GM19395 (cell line): ENCODE measurements around the gene MUS81.

Experiments used
- ATAC-seq: cut with Tn5 transposase; IDR thresholded peaks from one replicate; pipeline ENCODE4 v1.9.1; 2021; ENCODE audit warnings: mild to moderate bottlenecking, moderate library complexity; ENCODE audit not compliant: unreplicated experiment

Gene MUS81

GRCh38 chr11:65915101-65915820 is 55.0 kb downstream of the MUS81 start:
- ATAC-seq = no peak

DNA sequence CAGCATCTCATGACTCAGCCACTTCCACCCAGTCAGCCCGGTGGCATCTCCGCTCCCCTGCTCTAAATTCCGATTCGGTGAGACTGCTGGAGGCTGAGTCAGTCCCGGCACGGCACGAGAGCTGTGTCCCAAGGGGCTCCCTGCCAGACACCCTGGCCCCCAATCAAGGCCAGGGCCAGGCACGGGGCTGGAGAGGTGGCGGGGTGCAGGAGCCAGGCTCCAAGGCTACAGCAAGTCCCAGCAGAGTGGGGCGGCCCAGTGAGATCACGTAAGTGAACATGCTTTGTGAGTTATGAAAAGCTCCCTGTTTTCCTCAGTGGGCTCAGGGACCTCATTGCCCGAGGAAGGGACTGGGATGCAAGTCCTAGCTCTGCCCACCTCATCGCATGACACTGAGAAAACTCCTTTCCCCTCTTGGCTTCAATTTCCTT is 55.6 kb downstream of the MUS81 start:
- ATAC-seq = no peak
